C4-2B (cell line): Measurements from ENCODE around the gene CWF19L2.

Experiments
- CTCF ChIP-seq: fragments of 450-650 bp; conservative IDR thresholded peaks from 2 replicates; pipeline ENCODE4 v1.5.1; 2017; ENCODE audit warnings: mild to moderate bottlenecking
- ZFX ChIP-seq: fragments of 450-650 bp; IDR thresholded peaks from 2 replicates; pipeline ENCODE4 v1.6.1; 2017

GRCh38 chr11:107397357-107397756 lies 60.3 kb downstream of the CWF19L2 start:
- no peak for TF ChIP-seq CTCF
- TF ChIP-seq ZFX, result no peak
